IPS DF 4.7 (cell line): ENCODE results near the gene PRAMEF7.
"Not testable (repeated sequence)": the region's sequence is repeated elsewhere in the genome, so short reads cannot be mapped to it uniquely, and the experiment has no call there.

ENCODE experiments used
- DNase-seq: peaks from one replicate; pipeline ENCODE4 v3.0.0-alpha.2; 2013; ENCODE audit warnings: low spot score; ENCODE audit errors: extremely low read depth

PRAMEF7 gene

DNA sequence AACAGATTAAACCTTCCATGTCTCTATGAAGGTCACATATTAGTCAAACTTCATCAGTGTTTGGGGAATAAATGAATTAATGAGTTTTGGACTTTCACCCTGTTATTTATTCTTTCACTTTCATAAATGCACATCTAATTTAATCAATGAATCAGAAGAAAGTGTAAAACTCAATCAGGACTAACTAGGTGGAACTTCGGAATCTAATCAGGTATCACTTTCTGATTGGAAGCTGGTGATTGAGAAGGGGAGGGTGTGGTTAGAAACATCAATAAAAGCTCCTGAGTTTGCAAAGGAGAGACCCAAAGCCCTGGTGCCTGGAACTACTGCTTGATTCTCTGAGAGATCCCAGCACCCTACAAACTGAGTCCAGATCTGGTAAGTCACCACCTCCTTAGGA is at the start of gene PRAMEF7:
PRAMEF7 (plus strand) TSS at position 301 of the 400 bp plus-strand sequence. CDS start 1,083 bp downstream, outside the sequence.
- DNase-seq = not testable (repeated sequence)

DNA sequence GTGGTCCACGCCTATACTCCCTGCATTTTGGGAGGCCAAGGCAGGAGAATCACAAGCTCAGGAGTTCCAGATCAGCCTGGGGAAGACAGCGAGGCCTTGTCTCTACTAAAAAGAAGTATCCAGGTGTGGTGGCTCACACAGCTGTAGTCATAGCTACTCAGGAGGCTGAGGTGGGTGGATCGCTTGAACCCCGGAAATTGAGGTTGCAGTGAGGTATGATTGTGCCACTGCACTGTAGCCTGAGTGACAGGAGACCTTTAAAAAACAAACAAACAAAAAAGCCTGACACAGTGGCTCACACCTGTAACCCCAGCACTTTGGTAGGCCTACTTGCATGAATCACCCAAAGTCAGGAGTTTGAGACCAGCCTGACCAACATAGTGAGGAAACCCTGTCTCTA is 38.0 kb upstream of the PRAMEF7 start:
- DNase-seq = not testable (repeated sequence)

DNA sequence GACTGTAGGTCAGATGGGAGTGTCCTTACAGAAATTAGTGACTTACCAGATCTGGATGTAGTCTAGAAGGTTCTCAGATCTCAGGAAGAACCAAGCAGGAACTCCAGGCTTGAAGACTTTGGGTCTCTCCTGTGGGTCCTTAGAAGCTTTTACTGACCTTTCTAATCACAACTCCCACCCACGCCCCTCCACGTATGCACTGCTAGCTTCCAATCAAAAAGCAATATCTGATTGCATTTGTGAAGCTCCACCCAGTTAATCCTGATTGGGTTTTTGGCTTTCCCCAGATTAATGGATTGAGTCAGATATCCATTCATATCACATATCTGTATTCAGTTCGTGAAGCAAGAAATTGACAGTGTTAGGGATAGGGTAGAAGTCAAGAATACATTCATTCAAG is 30.3 kb upstream of the PRAMEF7 start, which contains the start of gene PRAMEF4:
PRAMEF4 (minus strand) TSS at position 101 of the 400 bp plus-strand sequence. CDS start 2,807 bp downstream, outside the sequence.
- not testable (repeated sequence) for DNase-seq

DNA sequence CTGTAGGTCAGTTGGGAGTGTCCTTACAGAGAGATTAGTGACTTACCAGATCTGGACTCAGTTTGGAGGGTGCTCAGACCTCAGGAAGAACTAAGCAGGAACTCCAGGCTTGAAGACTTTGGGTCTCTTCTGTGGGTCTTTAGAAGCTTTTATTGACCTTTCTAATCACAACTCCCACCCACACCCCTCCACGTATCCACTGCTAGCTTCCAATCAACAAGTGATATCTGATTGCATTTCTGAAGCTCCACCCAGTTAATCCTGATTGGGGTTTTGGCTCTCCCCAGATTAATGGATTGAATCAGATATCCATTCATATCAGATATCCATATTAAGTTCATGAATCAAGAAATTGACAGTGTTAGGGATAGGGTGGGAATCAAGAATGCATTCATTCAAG is 18.2 kb upstream of the PRAMEF7 start, which contains the start of gene PRAMEF10:
PRAMEF10 (minus strand) TSS at position 101 of the 400 bp plus-strand sequence. CDS start 2,423 bp downstream, outside the sequence.
- not testable (repeated sequence) for DNase-seq

DNA sequence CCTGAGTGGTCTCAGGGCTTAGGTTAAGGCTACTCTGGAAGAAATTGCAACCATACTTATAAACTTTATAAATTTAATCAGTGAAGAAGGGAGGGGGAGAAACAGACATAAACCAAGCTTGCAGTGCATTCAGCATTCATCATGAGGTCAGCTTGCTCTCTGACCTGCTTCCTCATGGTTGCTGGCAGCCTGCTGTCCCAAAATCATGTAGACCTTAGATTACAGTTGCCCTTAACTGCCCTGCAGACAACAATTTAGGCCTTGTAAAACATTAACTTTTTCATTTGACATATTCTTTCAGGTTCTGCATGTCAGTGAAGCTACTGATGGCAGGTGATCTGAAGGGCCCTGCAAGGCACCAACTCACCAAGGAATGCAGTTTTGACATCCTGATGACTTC is 17.2 kb upstream of the PRAMEF7 start:
- DNase-seq = not testable (repeated sequence)

DNA sequence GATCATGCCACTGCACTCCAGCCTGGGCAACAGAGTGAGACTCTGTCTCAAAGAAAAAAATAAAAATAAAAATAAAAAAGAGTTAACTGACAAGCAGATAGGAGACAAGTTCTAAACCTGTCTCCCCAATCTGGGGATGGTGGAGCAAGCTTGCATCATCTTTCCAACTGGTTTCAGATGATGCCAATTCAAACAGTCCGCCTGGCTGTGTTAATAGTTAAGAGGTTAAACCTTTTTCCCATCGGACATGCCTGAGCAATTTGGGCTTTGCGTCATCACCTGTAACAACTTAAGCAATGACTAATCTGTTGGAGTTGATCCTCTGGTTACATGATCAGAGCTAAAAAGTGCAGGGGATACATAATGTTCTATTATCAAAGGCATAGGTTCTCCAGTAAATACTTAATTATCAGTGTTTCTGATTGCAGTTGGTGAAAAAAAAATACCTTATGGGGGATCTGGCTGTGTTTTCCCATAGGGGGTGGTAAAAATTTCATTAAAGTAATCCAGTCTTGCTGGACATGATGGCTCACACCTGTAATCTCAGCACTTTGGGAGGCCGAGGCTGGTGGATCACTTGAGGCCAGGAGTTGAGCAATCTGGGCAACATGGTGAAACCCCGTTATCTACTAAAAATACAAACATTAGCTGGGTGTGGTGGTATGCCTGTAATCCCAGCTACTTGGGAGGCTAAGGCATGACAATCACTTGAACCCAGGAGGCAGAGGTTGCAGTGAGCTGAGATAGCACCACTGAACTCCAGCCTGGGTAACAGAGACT is 12.4 kb upstream of the PRAMEF7 start:
- not testable (repeated sequence) for DNase-seq

DNA sequence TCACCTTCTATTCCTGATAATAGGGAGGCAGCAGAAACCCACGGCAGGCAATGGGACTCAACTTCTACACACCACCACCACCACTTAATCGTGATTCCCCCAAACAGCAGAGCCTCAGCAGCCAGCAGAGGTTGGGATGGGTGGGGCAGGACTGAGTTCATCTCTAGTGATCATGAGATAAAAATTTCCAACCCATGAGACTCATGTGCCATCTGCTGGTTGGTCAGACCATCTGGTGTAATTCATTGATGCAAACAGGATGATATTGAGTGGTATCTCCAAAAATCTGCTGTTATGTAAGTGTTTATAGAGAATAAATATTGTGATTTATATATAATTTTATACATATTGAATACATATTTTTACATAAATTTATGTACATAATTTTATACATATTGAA is 5.3 kb downstream of the PRAMEF7 start:
- not testable (repeated sequence) for DNase-seq

DNA sequence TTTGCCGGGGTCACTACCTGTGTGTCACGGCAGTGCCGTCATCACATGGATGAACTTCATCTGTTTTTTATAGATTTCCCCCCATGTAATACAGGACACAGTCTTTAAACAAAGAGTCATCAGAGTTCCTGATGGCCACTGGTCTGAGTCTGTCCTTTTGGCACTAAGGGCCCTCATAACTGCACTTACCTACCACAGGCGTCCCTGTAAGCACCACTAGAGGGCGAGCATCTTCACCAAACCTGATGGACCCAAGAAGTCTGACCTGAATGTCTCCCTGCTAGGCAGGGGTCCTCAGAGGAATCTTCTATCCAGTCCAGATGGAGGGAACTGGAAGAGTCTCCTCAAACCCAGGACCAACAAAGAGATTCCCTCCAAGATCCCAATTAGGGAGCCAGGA is 8.0 kb downstream of the PRAMEF7 start:
- not testable (repeated sequence) for DNase-seq

DNA sequence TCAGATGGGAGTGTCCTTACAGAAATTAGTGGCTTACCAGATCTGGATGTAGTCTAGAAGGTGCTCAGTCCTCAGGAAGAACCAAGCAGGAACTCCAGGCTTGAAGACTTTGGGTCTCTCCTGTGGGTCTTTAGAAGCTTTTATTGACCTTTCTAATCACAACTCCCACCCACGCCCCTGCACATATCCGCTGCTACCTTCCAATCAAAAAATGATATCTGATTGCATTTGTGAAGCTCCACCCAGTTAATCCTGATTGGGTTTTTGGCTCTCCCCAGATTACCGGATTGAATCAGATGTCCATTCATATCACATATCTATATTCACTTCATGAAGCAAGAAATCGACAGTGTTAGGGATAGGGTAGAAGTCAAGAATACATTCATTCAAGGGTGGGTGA is 31.1 kb downstream of the PRAMEF7 start, which contains the start of gene PRAMEF6:
PRAMEF6 (minus strand) TSS at position 101 of the 400 bp plus-strand sequence. CDS start 5,062 bp downstream, outside the sequence.
- not testable (repeated sequence) for DNase-seq
